Measurements from ENCODE around the gene SHC1. TPM values are rescaled to one million over a fixed set of nuclear protein-coding genes. Genes with fewer than 3 reads are reported as not detected.

SHC1 gene
- total RNA-seq, 6 experiments from 2014 or later, result 44.6 to 108 (median 75.3) TPM

- Histone ChIP-seq H3K27ac (peak overlapping the region; percentile 81 to 95 (median 94)), H3K27me3 (no peaks in the 10 kb centered on the region), H3K4me3 (peak overlapping the region; percentile 84 to 93 (median 91)), H3K36me3 (no peaks in the 10 kb centered on the region), H3K9me3 (no peaks in the 10 kb centered on the region), H3K4me1 (peaks cover 0 to 60% (median 26%) of the 10 kb centered on the region in 4 donors)
- ATAC-seq, result peak; percentile 19 to 38 (median 38)
- TF ChIP-seq POLR2A (IDR thresholded peaks at IDR 0.05) (peak; percentile 40), CTCF (IDR thresholded peaks at IDR 0.05) (no peak)
- intact Hi-C loops (cut with DNase I), result no loop called here
- WGBS (ENCODE audit: insufficient coverage, low coverage, low lambda C conversion rate, missing lambda C conversion rate), result 15% methylated on average over 2 of the region's 17 CpGs
- DNase-seq, result peak; percentile 80 to 95 (median 93)
These were observed 34.8 kb upstream of the SHC1 start for GRCh38 chr1:155005076-155006011.

- intact Hi-C loops (cut with DNase I), result no loop called here
- Histone ChIP-seq H3K36me3 (no peaks in the 10 kb centered on the region), H3K4me1 (peaks cover 0 to 59% (median 29%) of the 10 kb centered on the region in 4 donors), H3K27ac (peak overlapping the region; percentile 81 to 95 (median 94)), H3K27me3 (no peaks in the 10 kb centered on the region), H3K4me3 (peak overlapping the region; percentile 84 to 93 (median 91)), H3K9me3 (no peaks in the 10 kb centered on the region)
- ATAC-seq, result no peak
- DNase-seq, result peak in 2 of 3 donors; percentile 24 to 50
- TF ChIP-seq CTCF (IDR thresholded peaks at IDR 0.05) (no peak), POLR2A (IDR thresholded peaks at IDR 0.05) (no peak)
- WGBS (ENCODE audit: insufficient coverage, low coverage, low lambda C conversion rate, missing lambda C conversion rate), result 18% methylated on average over 5 of the region's 5 CpGs
These were observed 34.0 kb upstream of the SHC1 start for GRCh38 chr1:155004352-155005075.

- DNase-seq (peak; percentile 81 to 93 (median 87)), ATAC-seq (peak; percentile 3 to 34 (median 8))
- peak; percentile 53 for TF ChIP-seq POLR2A (IDR thresholded peaks at IDR 0.05)
- TF ChIP-seq CTCF (IDR thresholded peaks at IDR 0.05), result no peak
- H3K27ac ChIP-seq, result peak overlapping the region; percentile 81 to 95 (median 94)
- no peaks in the 10 kb centered on the region for H3K27me3 ChIP-seq
- H3K9me3 ChIP-seq, result no peaks in the 10 kb centered on the region
- no peaks in the 10 kb centered on the region for H3K36me3 ChIP-seq
- H3K4me3 ChIP-seq, result peak overlapping the region; percentile 84 to 93 (median 91)
- H3K4me1 ChIP-seq, result peaks cover 0 to 62% (median 28%) of the 10 kb centered on the region in 4 donors
- intact Hi-C loops (cut with DNase I), result no loop called here
- 1% methylated on average over 13 of the region's 34 CpGs for WGBS (ENCODE audit: insufficient coverage, low coverage, low lambda C conversion rate, missing lambda C conversion rate)
These were observed 33.3 kb upstream of the SHC1 start for GRCh38 chr1:155003766-155004351.

GRCh38 chr1:155003227-155003765 is 32.7 kb upstream of the SHC1 start:
- H3K9me3 ChIP-seq, result no peaks in the 10 kb centered on the region
- TF ChIP-seq POLR2A (IDR thresholded peaks at IDR 0.05) (no peak), CTCF (IDR thresholded peaks at IDR 0.05) (no peak)

More at GRCh38 chr1:155003227-155003765, 32.7 kb upstream of the SHC1 start:
- Histone ChIP-seq H3K4me3 (peak overlapping the region; percentile 84 to 93 (median 91)), H3K27ac (peak overlapping the region; percentile 81 to 95 (median 94)), H3K36me3 (no peaks in the 10 kb centered on the region), H3K27me3 (no peaks in the 10 kb centered on the region), H3K4me1 (peaks cover 0 to 58% (median 25%) of the 10 kb centered on the region in 4 donors)
- intact Hi-C loops (cut with DNase I), result no loop called here
- DNase-seq (peak in 2 of 3 donors; percentile 32 to 57), ATAC-seq (no peak)
- 0% methylated on average over 10 of the region's 37 CpGs for WGBS (ENCODE audit: insufficient coverage, low coverage, low lambda C conversion rate, missing lambda C conversion rate)

Measured in right lobe of liver (tissue), 6 donors.